MM.1S (cell line): ENCODE data around the gene MEG3.

Experiments used
- EZH2phosphoT487 ChIP-seq: fragments of 300-600 bp; sonication (generic); IDR thresholded peaks from 2 replicates; pipeline ENCODE4 v1.6.1; 2018; ENCODE audit warnings: antibody characterized with exemption, low read length
- TF ChIP-seq, protein P1 (sequence below): fragments of 300-600 bp; sonication (generic); IDR thresholded peaks from 2 replicates; pipeline ENCODE4 v1.5.1; 2016; ENCODE audit warnings: antibody characterized with exemption, low read length, mixed read lengths

DNA sequence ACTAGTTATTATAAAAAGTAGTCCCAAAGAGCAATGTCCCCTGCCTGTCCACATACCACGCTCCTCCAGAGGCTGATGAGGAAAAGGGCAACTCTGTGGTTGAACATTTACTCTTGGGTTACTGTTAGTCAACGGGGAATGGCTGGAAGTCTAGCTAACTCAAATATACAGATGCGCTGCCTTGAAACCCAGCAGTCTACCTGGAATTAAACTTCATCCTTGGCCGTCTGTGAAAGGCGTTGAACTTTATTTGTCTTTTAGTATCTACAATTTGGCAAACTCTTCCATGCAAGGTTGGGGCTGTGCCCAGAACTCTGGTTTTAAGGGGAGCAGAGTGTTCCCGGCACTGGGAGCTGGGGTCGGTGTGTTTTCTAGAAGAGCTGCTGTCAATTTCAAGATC, 3.9 kb upstream of the MEG3 start:
- TF ChIP-seq, protein P1, sequence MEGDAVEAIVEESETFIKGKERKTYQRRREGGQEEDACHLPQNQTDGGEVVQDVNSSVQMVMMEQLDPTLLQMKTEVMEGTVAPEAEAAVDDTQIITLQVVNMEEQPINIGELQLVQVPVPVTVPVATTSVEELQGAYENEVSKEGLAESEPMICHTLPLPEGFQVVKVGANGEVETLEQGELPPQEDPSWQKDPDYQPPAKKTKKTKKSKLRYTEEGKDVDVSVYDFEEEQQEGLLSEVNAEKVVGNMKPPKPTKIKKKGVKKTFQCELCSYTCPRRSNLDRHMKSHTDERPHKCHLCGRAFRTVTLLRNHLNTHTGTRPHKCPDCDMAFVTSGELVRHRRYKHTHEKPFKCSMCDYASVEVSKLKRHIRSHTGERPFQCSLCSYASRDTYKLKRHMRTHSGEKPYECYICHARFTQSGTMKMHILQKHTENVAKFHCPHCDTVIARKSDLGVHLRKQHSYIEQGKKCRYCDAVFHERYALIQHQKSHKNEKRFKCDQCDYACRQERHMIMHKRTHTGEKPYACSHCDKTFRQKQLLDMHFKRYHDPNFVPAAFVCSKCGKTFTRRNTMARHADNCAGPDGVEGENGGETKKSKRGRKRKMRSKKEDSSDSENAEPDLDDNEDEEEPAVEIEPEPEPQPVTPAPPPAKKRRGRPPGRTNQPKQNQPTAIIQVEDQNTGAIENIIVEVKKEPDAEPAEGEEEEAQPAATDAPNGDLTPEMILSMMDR, result no peak
- no peak for TF ChIP-seq EZH2phosphoT487
